ENCODE measurements around the gene ZNF79. TPM values are rescaled to one million over a fixed set of nuclear protein-coding genes. Genes with fewer than 3 reads are reported as not detected.

Gene ZNF79
- total and polyA plus RNA-seq, 9 of the 15 experiments (the other 6 are each of a cell fraction or from before 2014, with no cell fraction given) = 0.62 to 7.0 (median 4.1) TPM

DNA sequence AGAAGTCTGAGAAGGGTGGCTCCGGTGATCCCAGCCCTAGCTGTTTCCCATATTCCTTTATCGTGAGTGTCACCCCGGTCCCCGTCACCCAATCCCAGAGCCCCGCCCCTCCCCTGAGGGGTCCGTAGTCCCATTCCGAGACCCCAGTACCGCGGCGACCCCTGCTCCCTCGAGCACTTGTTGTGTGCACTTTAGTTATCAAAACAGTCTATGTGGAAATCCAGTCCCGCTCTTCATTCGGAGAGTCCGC is 27.4 kb downstream of the ZNF79 start:
- ChIA-PET CTCF (ENCODE audit: low intra/inter-chr PET ratio) (no interaction called here), POLR2A (interaction anchor here (0.5 to 3.6 kb wide), 18 partner anchors 9 to 1505 kb away, joined by 3 to 21 read pairs (median 4); partner anchors contain the start of genes SLC2A8 and ZNF79)
- Histone ChIP-seq H3K27me3 (ENCODE audit: control insufficient read depth in 2 of 2, insufficient read depth in 2 of 2, low read length in 2 of 2) (no peaks in the 10 kb centered on the region), H2AFZ (ENCODE audit: low read depth, low read length) (peak overlapping the region; percentile 95), H3K4me1 (replicated peaks in 1 of 2; ENCODE audit: control insufficient read depth in 2 of 2, insufficient read depth in 2 of 2, low read length in 2 of 2) (peaks cover 22 to 28% of the 10 kb centered on the region in 2 experiments; a peak in 4 of 5 replicates), H3K4me2 (ENCODE audit: insufficient read depth, low read length) (peak overlapping the region; percentile 100), H3K4me3 (peak overlapping the region; percentile 78), H3K27ac (ENCODE audit: extremely low read depth, low read depth, low read length) (peak overlapping the region; percentile 82), H4K20me1 (replicated peaks; ENCODE audit: control insufficient read depth, insufficient read depth, low read length) (peaks cover 29% of the 10 kb centered on the region), H3K79me2 (ENCODE audit: control insufficient read depth, insufficient read depth, low read length) (peaks cover 61% of the 10 kb centered on the region), H3K9me3 (replicated peaks; ENCODE audit: control insufficient read depth, insufficient read depth, low read depth, low read length) (no peaks in the 10 kb centered on the region; the same call in 1 of the 2 replicates), H3K9me1 (ENCODE audit: control insufficient read depth, insufficient read depth, low read length) (no peaks in the 10 kb centered on the region), H3K9ac (ENCODE audit: insufficient read depth in 1 of 2, low read depth in 2 of 2, low read length in 2 of 2) (peak overlapping the region; percentile 94 to 97), H3K36me3 (ENCODE audit: control insufficient read depth, insufficient read depth, low read length) (peaks cover 48% of the 10 kb centered on the region)
- in situ Hi-C loops (cut with MboI) = no loop called here
- intact Hi-C loops (cut with micrococcal nuclease) = no loop called here
- DNase-seq (ENCODE audit: extremely low read depth in 1 of 4, low spot score in 3 of 4) = no peak
- FAIRE-seq = no peak
- WGBS (ENCODE audit: insufficient coverage, low coverage, missing lambda C conversion rate) = under 1% methylated on average over 14 of the region's 14 CpGs
- peak; percentile 10 for ATAC-seq
- TSS peak; percentile 54 for BruUV-seq (replicated peaks)
- no peak for TF ChIP-seq SIX5 (IDR thresholded peaks at IDR 0.05; ENCODE audit: borderline replicate concordance in 1 of 2, insufficient read depth in 1 of 2, low read depth in 1 of 2, low read length in 2 of 2)
- no peak for TF ChIP-seq HEY1 (CRISPR knock-in tag; IDR thresholded peaks at IDR 0.05; ENCODE audit: borderline replicate concordance)
- TF ChIP-seq, protein P1, sequence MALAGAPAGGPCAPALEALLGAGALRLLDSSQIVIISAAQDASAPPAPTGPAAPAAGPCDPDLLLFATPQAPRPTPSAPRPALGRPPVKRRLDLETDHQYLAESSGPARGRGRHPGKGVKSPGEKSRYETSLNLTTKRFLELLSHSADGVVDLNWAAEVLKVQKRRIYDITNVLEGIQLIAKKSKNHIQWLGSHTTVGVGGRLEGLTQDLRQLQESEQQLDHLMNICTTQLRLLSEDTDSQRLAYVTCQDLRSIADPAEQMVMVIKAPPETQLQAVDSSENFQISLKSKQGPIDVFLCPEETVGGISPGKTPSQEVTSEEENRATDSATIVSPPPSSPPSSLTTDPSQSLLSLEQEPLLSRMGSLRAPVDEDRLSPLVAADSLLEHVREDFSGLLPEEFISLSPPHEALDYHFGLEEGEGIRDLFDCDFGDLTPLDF (CRISPR knock-in tag; IDR thresholded peaks at IDR 0.05) = no peak
- TF ChIP-seq, protein P2, sequence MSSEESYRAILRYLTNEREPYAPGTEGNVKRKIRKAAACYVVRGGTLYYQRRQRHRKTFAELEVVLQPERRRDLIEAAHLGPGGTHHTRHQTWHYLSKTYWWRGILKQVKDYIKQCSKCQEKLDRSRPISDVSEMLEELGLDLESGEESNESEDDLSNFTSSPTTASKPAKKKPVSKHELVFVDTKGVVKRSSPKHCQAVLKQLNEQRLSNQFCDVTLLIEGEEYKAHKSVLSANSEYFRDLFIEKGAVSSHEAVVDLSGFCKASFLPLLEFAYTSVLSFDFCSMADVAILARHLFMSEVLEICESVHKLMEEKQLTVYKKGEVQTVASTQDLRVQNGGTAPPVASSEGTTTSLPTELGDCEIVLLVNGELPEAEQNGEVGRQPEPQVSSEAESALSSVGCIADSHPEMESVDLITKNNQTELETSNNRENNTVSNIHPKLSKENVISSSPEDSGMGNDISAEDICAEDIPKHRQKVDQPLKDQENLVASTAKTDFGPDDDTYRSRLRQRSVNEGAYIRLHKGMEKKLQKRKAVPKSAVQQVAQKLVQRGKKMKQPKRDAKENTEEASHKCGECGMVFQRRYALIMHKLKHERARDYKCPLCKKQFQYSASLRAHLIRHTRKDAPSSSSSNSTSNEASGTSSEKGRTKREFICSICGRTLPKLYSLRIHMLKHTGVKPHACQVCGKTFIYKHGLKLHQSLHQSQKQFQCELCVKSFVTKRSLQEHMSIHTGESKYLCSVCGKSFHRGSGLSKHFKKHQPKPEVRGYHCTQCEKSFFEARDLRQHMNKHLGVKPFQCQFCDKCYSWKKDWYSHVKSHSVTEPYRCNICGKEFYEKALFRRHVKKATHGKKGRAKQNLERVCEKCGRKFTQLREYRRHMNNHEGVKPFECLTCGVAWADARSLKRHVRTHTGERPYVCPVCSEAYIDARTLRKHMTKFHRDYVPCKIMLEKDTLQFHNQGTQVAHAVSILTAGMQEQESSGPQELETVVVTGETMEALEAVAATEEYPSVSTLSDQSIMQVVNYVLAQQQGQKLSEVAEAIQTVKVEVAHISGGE (CRISPR knock-in tag; IDR thresholded peaks at IDR 0.05) = peak in 1 of 3 experiments; percentile 70; a peak in 2 of 6 replicates
- TF ChIP-seq NONO (IDR thresholded peaks at IDR 0.05; ENCODE audit: low read depth in 2 of 2, low read length in 1 of 2) = no peak
- no peak for TF ChIP-seq CC2D1A (IDR thresholded peaks at IDR 0.05)
- TF ChIP-seq ATF1 (CRISPR knock-in tag; IDR thresholded peaks at IDR 0.05) = no peak
- TF ChIP-seq ATF1 (tag; IDR thresholded peaks at IDR 0.05) = peak; percentile 94
- TF ChIP-seq, protein P3, sequence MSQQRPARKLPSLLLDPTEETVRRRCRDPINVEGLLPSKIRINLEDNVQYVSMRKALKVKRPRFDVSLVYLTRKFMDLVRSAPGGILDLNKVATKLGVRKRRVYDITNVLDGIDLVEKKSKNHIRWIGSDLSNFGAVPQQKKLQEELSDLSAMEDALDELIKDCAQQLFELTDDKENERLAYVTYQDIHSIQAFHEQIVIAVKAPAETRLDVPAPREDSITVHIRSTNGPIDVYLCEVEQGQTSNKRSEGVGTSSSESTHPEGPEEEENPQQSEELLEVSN (IDR thresholded peaks at IDR 0.05; ENCODE audit: borderline replicate concordance in 1 of 2, extremely low read depth in 1 of 2, insufficient read depth in 1 of 2, insufficient read length in 1 of 2, low read depth in 1 of 2, low read length in 1 of 2, poor library complexity in 1 of 2, severe bottlenecking in 1 of 2) = peak in 1 of 2 experiments; percentile 9
- TF ChIP-seq ETV6 (IDR thresholded peaks at IDR 0.05; ENCODE audit: borderline replicate concordance in 1 of 2, low read depth in 2 of 2, low read length in 1 of 2) = no peak
- no peak for TF ChIP-seq ETV6 (CRISPR knock-in tag; IDR thresholded peaks at IDR 0.05; ENCODE audit: borderline replicate concordance)
- no peak for TF ChIP-seq PATZ1 (CRISPR knock-in tag; IDR thresholded peaks at IDR 0.05; ENCODE audit: borderline replicate concordance)
- no peak for TF ChIP-seq TRIM28 (IDR thresholded peaks at IDR 0.05)
- TF ChIP-seq ZNF124 (CRISPR knock-in tag; IDR thresholded peaks at IDR 0.05) = no peak
